Nephron (organoid): ENCODE data around the gene CAMTA2.

Experiments
- H3K27ac Mint-ChIP-seq, 3 experiments: 2 replicates each; pipeline ENCODE4 v1.8.0; 2020; ENCODE audit warnings: mixed read lengths in 3 of 3, mild to moderate bottlenecking in 2 of 3, moderate library complexity in 1 of 3
- H3K27me3 Mint-ChIP-seq: 2 replicates; pipeline ENCODE4 v1.8.0; 2021; ENCODE audit warnings: low read depth, mild to moderate bottlenecking, moderate library complexity, mixed read lengths
- H3K36me3 Mint-ChIP-seq: 2 replicates; pipeline ENCODE4 v1.8.0; 2020; ENCODE audit warnings: low read depth, mixed read lengths
- H3K4me1 Mint-ChIP-seq: 2 replicates; pipeline ENCODE4 v1.8.0; 2020; ENCODE audit warnings: mixed read lengths
- H3K4me3 Mint-ChIP-seq, 3 experiments: 2 replicates each; pipeline ENCODE4 v1.8.0; 2020; ENCODE audit warnings: mild to moderate bottlenecking in 3 of 3, mixed read lengths in 3 of 3, moderate library complexity in 2 of 3
- H3K9me3 Mint-ChIP-seq: 2 replicates; pipeline ENCODE4 v1.8.0; 2020; ENCODE audit warnings: mixed read lengths
- TF ChIP-seq, protein P1 (sequence below), 3 experiments: fragments of 200-600 bp; sonication (generic); IDR thresholded peaks; one replicate each; pipeline ENCODE4 v1.5.0; 2021; ENCODE audit warnings: antibody characterized with exemption in 3 of 3; ENCODE audit not compliant: unreplicated experiment in 3 of 3

Gene CAMTA2

DNA sequence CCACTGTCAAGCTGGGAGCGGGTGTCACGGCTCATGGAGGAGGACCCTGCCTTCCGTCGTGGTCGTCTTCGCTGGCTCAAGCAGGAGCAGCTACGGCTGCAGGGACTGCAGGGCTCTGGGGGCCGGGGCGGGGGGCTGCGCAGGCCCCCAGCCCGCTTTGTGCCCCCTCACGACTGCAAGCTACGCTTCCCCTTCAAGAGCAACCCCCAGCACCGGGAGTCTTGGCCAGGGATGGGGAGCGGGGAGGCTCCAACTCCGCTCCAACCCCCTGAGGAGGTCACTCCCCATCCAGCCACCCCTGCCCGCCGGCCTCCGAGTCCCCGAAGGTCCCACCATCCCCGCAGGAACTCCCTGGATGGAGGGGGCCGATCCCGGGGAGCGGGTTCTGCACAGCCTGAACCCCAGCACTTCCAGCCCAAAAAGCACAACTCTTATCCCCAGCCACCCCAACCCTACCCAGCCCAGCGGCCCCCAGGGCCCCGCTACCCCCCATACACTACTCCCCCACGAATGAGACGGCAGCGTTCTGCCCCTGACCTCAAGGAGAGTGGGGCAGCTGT lies 36.2 kb upstream of the CAMTA2 start:
- Mint-ChIP-seq H3K9me3 (no peaks in the 10 kb centered on the region), H3K4me1 (no peaks in the 10 kb centered on the region), H3K27me3 (no peaks in the 10 kb centered on the region), H3K27ac (no peak overlapping the region), H3K4me3 (no peak overlapping the region), H3K36me3 (peaks cover 55% of the 10 kb centered on the region)
- TF ChIP-seq, protein P1, sequence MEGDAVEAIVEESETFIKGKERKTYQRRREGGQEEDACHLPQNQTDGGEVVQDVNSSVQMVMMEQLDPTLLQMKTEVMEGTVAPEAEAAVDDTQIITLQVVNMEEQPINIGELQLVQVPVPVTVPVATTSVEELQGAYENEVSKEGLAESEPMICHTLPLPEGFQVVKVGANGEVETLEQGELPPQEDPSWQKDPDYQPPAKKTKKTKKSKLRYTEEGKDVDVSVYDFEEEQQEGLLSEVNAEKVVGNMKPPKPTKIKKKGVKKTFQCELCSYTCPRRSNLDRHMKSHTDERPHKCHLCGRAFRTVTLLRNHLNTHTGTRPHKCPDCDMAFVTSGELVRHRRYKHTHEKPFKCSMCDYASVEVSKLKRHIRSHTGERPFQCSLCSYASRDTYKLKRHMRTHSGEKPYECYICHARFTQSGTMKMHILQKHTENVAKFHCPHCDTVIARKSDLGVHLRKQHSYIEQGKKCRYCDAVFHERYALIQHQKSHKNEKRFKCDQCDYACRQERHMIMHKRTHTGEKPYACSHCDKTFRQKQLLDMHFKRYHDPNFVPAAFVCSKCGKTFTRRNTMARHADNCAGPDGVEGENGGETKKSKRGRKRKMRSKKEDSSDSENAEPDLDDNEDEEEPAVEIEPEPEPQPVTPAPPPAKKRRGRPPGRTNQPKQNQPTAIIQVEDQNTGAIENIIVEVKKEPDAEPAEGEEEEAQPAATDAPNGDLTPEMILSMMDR (IDR thresholded peaks at IDR 0.05; ENCODE audit: unreplicated experiment in 3 of 3): no peak

DNA sequence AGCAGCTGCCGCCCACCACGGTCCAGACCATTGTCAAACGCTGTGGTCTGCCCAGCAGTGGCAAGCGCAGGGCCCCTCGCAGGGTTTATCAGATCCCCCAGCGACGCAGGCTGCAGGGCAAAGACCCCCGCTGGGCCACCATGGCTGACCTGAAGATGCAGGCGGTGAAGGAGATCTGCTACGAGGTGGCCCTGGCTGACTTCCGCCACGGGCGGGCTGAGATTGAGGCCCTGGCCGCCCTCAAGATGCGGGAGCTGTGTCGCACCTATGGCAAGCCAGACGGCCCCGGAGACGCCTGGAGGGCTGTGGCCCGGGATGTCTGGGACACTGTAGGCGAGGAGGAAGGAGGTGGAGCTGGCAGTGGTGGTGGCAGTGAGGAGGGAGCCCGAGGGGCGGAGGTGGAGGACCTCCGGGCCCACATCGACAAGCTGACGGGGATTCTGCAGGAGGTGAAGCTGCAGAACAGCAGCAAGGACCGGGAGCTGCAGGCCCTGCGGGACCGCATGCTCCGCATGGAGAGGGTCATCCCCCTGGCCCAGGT lies 34.8 kb upstream of the CAMTA2 start:
- H3K27me3 Mint-ChIP-seq: no peaks in the 10 kb centered on the region
- no peaks in the 10 kb centered on the region for H3K4me1 Mint-ChIP-seq
- H3K27ac Mint-ChIP-seq: no peak overlapping the region
- peaks cover 57% of the 10 kb centered on the region for H3K36me3 Mint-ChIP-seq
- TF ChIP-seq, protein P1 (IDR thresholded peaks at IDR 0.05; ENCODE audit: unreplicated experiment in 3 of 3): no peak
- H3K9me3 Mint-ChIP-seq: no peaks in the 10 kb centered on the region
- no peak overlapping the region for H3K4me3 Mint-ChIP-seq

DNA sequence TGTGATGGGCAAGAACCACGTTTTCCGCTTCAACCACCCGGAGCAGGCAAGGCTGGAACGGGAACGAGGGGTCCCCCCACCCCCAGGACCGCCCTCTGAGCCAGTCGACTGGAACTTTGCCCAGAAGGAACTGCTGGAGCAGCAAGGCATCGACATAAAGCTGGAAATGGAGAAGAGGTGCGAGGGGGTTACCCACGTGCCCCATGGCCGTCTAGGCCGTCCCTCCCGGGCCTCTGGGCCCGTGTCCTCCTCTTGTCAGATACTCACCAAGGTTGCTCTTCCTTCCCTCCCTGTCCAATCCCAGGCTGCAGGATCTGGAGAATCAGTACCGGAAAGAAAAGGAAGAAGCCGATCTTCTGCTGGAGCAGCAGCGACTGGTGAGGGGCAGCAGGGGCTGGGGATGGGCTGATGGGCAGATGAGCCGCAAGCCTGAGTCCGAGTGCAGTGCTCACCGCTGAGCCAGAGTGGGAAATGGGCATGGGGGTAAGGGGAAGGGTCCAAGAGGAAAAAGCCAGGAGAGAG lies 33.1 kb upstream of the CAMTA2 start:
- Mint-ChIP-seq H3K27me3 (no peaks in the 10 kb centered on the region), H3K4me1 (no peaks in the 10 kb centered on the region), H3K9me3 (no peaks in the 10 kb centered on the region), H3K27ac (no peak overlapping the region), H3K36me3 (peaks cover 58% of the 10 kb centered on the region), H3K4me3 (no peak overlapping the region)
- TF ChIP-seq, protein P1 (IDR thresholded peaks at IDR 0.05; ENCODE audit: unreplicated experiment in 3 of 3): no peak

DNA sequence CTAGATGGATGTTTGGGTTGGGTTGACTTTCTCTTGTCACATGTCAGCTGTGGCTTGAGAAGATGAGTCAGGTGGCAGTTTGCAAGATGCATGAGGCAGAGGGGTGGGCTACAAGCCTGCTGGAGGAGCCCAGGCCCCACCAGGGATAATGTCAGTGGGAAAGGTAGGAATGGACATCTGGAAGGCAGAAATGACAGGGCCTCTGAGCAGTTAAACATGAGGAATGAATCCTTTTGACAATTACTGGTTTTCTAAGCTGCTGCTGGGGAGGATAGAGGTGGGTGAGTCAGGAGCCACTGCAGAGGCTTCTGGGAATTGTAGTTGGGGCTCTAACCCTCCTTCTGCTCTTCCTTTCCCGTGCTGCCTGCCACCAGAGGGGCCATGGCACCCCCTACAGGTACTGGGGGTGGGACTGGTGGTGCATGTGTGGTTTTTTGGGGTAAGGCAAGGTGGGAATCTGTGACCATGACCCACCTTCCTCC lies 32.0 kb upstream of the CAMTA2 start:
- TF ChIP-seq, protein P1 (IDR thresholded peaks at IDR 0.05; ENCODE audit: unreplicated experiment in 3 of 3): no peak
- Mint-ChIP-seq H3K27ac (no peak overlapping the region), H3K4me1 (no peaks in the 10 kb centered on the region), H3K27me3 (no peaks in the 10 kb centered on the region), H3K9me3 (no peaks in the 10 kb centered on the region), H3K4me3 (no peak overlapping the region), H3K36me3 (peaks cover 54% of the 10 kb centered on the region)

DNA sequence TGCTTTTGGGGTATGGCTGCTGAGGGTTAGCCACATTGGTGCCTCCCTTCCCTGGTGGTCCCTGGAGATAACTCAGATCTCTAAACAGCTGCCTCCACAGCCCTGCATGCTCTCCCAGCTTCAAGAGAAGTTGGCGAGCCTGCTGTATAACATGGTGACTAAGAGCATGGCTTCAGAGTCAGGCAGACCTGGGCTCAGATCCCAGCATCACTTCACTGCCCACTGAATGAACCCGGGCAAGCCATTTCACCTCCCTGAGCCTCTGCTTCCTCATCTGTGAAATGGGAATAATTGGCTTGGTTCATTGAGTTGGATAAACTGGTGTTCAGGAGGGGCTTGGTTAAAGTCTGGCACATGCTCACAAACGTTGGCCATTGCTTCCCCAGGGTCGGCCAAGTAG lies 26.9 kb upstream of the CAMTA2 start:
- TF ChIP-seq, protein P1 (IDR thresholded peaks at IDR 0.05; ENCODE audit: unreplicated experiment in 3 of 3): no peak
- no peaks in the 10 kb centered on the region for H3K27me3 Mint-ChIP-seq
- no peak overlapping the region for H3K27ac Mint-ChIP-seq
- H3K9me3 Mint-ChIP-seq: no peaks in the 10 kb centered on the region
- H3K36me3 Mint-ChIP-seq: peaks cover 42% of the 10 kb centered on the region
- no peaks in the 10 kb centered on the region for H3K4me1 Mint-ChIP-seq
- no peak overlapping the region for H3K4me3 Mint-ChIP-seq

DNA sequence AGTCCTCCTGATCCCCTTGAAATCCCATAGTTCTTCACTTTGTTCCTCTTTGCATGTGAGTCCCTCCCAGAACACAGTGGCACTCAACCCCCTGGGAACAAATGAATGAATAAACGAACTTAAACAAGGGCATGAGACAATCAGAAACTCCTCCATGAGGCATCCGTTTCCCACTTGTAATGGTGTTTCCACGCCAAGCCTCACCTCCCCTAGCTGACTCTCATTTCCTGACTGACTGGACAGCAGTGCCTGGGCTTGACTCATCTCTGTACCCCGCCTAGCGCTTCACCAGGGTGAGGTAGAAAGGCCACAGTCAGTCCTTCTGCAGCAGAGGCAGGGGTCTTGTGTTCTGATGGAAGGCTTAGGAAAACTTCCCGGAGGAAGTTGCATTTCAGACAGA lies 24.5 kb upstream of the CAMTA2 start:
- H3K27me3 Mint-ChIP-seq: no peaks in the 10 kb centered on the region
- no peaks in the 10 kb centered on the region for H3K9me3 Mint-ChIP-seq
- no peak overlapping the region for H3K4me3 Mint-ChIP-seq
- peaks cover 54% of the 10 kb centered on the region for H3K36me3 Mint-ChIP-seq
- no peaks in the 10 kb centered on the region for H3K4me1 Mint-ChIP-seq
- no peak overlapping the region for H3K27ac Mint-ChIP-seq
- TF ChIP-seq, protein P1 (IDR thresholded peaks at IDR 0.05; ENCODE audit: unreplicated experiment in 3 of 3): no peak
